Measurements from ENCODE around the gene XYLT1. TPM values are rescaled to one million over a fixed set of nuclear protein-coding genes. Genes with fewer than 3 reads are reported as not detected.
A peak's percentile ranks its signal among the peaks of the same experiment; 100 is the strongest.

The XYLT1 gene
- total RNA-seq, 4 donors from 2014 or later: 5.6 to 14.9 (median 10.8) TPM

- Histone ChIP-seq H3K36me3 (no peaks in the 10 kb centered on the region), H3K4me1 (peaks cover 10 to 16% of the 10 kb centered on the region in 2 donors), H3K4me3 (replicated peaks in 1 of 3) (no peak overlapping the region), H3K27ac (no peak overlapping the region), H3K9me3 (no peaks in the 10 kb centered on the region), H3K27me3 (no peaks in the 10 kb centered on the region)
- intact Hi-C loops (cut with DNase I): no loop called here
- DNase-seq: no peak
- TF ChIP-seq POLR2A (IDR thresholded peaks at IDR 0.05) (no peak), CTCF (IDR thresholded peaks at IDR 0.05) (no peak)
- 90 to 92% methylated on average over 10 of the region's 10 CpGs for WGBS, 2 donors
These were observed 44.9 kb upstream of the XYLT1 start for GRCh38 chr16:17515421-17516210.

- H3K4me1 ChIP-seq: peaks cover 5 to 16% of the 10 kb centered on the region in 2 donors
- peak; percentile 56 to 62 for DNase-seq
- H3K9me3 ChIP-seq: no peaks in the 10 kb centered on the region
- TF ChIP-seq CTCF (IDR thresholded peaks at IDR 0.05) (no peak), POLR2A (IDR thresholded peaks at IDR 0.05) (no peak)
- H3K27me3 ChIP-seq: no peaks in the 10 kb centered on the region
- 30 to 31% methylated on average over 6 of the region's 6 CpGs for WGBS, 2 donors
- peak overlapping the region; percentile 12 to 56 (median 15) for H3K27ac ChIP-seq
- H3K4me3 ChIP-seq (replicated peaks in 1 of 3): no peak overlapping the region
- no peaks in the 10 kb centered on the region for H3K36me3 ChIP-seq
- intact Hi-C loops (cut with DNase I): no loop called here
These were observed 42.0 kb upstream of the XYLT1 start for GRCh38 chr16:17512636-17513220.

GRCh38 chr16:17511340-17511739, 40.6 kb upstream of the XYLT1 start:
- TF ChIP-seq POLR2A (IDR thresholded peaks at IDR 0.05): no peak
- no peak for TF ChIP-seq CTCF (IDR thresholded peaks at IDR 0.05)
- Histone ChIP-seq H3K4me1 (peaks cover 5 to 16% of the 10 kb centered on the region in 2 donors), H3K9me3 (no peaks in the 10 kb centered on the region), H3K4me3 (replicated peaks in 1 of 3) (no peak overlapping the region), H3K27ac (no peak overlapping the region), H3K36me3 (no peaks in the 10 kb centered on the region), H3K27me3 (no peaks in the 10 kb centered on the region)
- intact Hi-C loops (cut with DNase I): no loop called here
- DNase-seq: no peak

- Histone ChIP-seq H3K4me1 (peaks cover 5 to 16% of the 10 kb centered on the region in 2 donors), H3K4me3 (replicated peaks in 1 of 3) (no peak overlapping the region), H3K9me3 (no peaks in the 10 kb centered on the region), H3K27me3 (no peaks in the 10 kb centered on the region), H3K27ac (no peak overlapping the region), H3K36me3 (no peaks in the 10 kb centered on the region)
- no peak for TF ChIP-seq CTCF (IDR thresholded peaks at IDR 0.05)
- no peak for DNase-seq
- intact Hi-C loops (cut with DNase I): no loop called here
- WGBS, 2 donors: 93% methylated on average over 3 of the region's 3 CpGs
These were observed 39.8 kb upstream of the XYLT1 start for GRCh38 chr16:17510567-17510966.

- DNase-seq: peak in 1 of 2 donors; percentile 14
- Histone ChIP-seq H3K4me3 (replicated peaks in 1 of 3) (no peak overlapping the region), H3K27me3 (no peaks in the 10 kb centered on the region), H3K36me3 (no peaks in the 10 kb centered on the region), H3K9me3 (no peaks in the 10 kb centered on the region), H3K4me1 (peaks cover 11 to 22% of the 10 kb centered on the region in 2 donors), H3K27ac (no peak overlapping the region)
- no peak for TF ChIP-seq POLR2A (IDR thresholded peaks at IDR 0.05)
- no peak for TF ChIP-seq CTCF (IDR thresholded peaks at IDR 0.05)
- WGBS, 2 donors: 45 to 67% methylated on average over 3 of the region's 3 CpGs
- intact Hi-C loops (cut with DNase I): no loop called here
These were observed 38.4 kb upstream of the XYLT1 start for GRCh38 chr16:17509194-17509593.

Data from thyroid gland (tissue), 4 donors.